HepG2 (cell line): Measurements from ENCODE around the gene SLC39A1. TPM values are rescaled to one million over a fixed set of nuclear protein-coding genes. Genes with fewer than 3 reads are reported as not detected.

Source experiments
- AGO2 ChIP-seq: fragments of 200-400 bp; formaldehyde crosslinking; optimal IDR thresholded peaks from 2 replicates; pipeline ENCODE3; 2017; ENCODE audit warnings: mild to moderate bottlenecking, low read depth, low read length, moderate library complexity
- DMTF1 ChIP-seq: sonication (generic); formaldehyde crosslinking; IDR thresholded peaks from 2 replicates; pipeline ENCODE4 v1.4.0; 2020; ENCODE audit warnings: mild to moderate bottlenecking, missing genetic modification reagents
- HNRNPUL1 ChIP-seq: fragments of 200-400 bp; formaldehyde crosslinking; IDR thresholded peaks from 2 replicates; pipeline ENCODE4 v1.6.1; 2017; ENCODE audit warnings: low read depth, mild to moderate bottlenecking, low read length, moderate library complexity
- MEIS1 ChIP-seq: sonication (generic); formaldehyde crosslinking; IDR thresholded peaks from 2 replicates; pipeline ENCODE4 v1.9.0; 2021; ENCODE audit warnings: mild to moderate bottlenecking, missing genetic modification reagents, moderate library complexity, borderline replicate concordance
- PHF20 ChIP-seq: sonication (generic); formaldehyde crosslinking; IDR thresholded peaks from 2 replicates; pipeline ENCODE4 v1.5.0; 2020; ENCODE audit warnings: mild to moderate bottlenecking, missing genetic modification reagents
- PREB ChIP-seq: sonication (generic); formaldehyde crosslinking; IDR thresholded peaks from 2 replicates; pipeline ENCODE4 v1.4.0; 2020; ENCODE audit warnings: missing genetic modification reagents
- RXRA ChIP-seq: sonication (generic); formaldehyde crosslinking; IDR thresholded peaks from 2 replicates; pipeline ENCODE4 v1.5.1; 2020; ENCODE audit warnings: missing genetic modification reagents
- ZBTB4 ChIP-seq: sonication (generic); formaldehyde crosslinking; IDR thresholded peaks from 2 replicates; pipeline ENCODE4 v1.4.0; 2020; ENCODE audit warnings: missing genetic modification reagents, mild to moderate bottlenecking, borderline replicate concordance
- ZNF124 ChIP-seq: sonication (generic); formaldehyde crosslinking; IDR thresholded peaks from 2 replicates; pipeline ENCODE4 v1.4.0; 2020; ENCODE audit warnings: missing genetic modification reagents
- ZNF143 ChIP-seq: sonication (generic); formaldehyde crosslinking; IDR thresholded peaks from 2 replicates; pipeline ENCODE4 v1.4.0; 2020; ENCODE audit warnings: missing genetic modification reagents
- ZNF3 ChIP-seq: IDR thresholded peaks from 2 replicates; pipeline ENCODE4 v1.7.0; 2017; ENCODE audit warnings: inconsistent platforms
- ZNF335 ChIP-seq: sonication (generic); formaldehyde crosslinking; IDR thresholded peaks from 2 replicates; pipeline ENCODE4 v1.4.0; 2020; ENCODE audit warnings: missing genetic modification reagents
- ZNF367 ChIP-seq: sonication (generic); formaldehyde crosslinking; IDR thresholded peaks from 2 replicates; pipeline ENCODE4 v1.4.0; 2020; ENCODE audit warnings: missing genetic modification reagents, borderline replicate concordance
- ZNF484 ChIP-seq: sonication (generic); formaldehyde crosslinking; IDR thresholded peaks from 2 replicates; pipeline ENCODE4 v1.5.1; 2020; ENCODE audit warnings: mild to moderate bottlenecking, low read depth, missing genetic modification reagents, borderline replicate concordance
- ZNF879 ChIP-seq: sonication (generic); formaldehyde crosslinking; IDR thresholded peaks from 2 replicates; pipeline ENCODE4 v1.8.1; 2023; ENCODE audit warnings: missing genetic modification reagents
- polyA plus RNA-seq, 8 experiments: library from polyadenylated mRNA; depleted of rRNA in 3 of 8; stranded (reverse) in 7 of 8; unstranded in 1 of 8; fragments of >200 nt; fragmentation: Illumina TruSeq in 4 of 8; extraction: Trizol in 4 of 8; gene quantifications; 2 replicates each; pipeline versions ENCODE4 v1.2.1 to v1.2.3, GENCODE V29; 2011 to 2016; ENCODE audit warnings: low read depth in 4 of 8, missing spikeins in 1 of 8, mixed read lengths in 1 of 8; ENCODE audit not compliant: insufficient read depth in 1 of 8
- total RNA-seq, 5 experiments: library from RNA; depleted of rRNA; stranded (reverse); fragments of >200 nt; fragmentation: Illumina TruSeq; extraction: Trizol; gene quantifications; 2 replicates each; pipeline ENCODE4 v1.2.3, GENCODE V29; 2016; ENCODE audit warnings: low read depth in 1 of 5
- TF ChIP-seq, protein P1 (sequence below): IDR thresholded peaks from 2 replicates; pipeline ENCODE4 v1.6.1; 2016
- TF ChIP-seq, protein P2 (sequence below): sonication (generic); formaldehyde crosslinking; IDR thresholded peaks from 2 replicates; pipeline ENCODE4 v1.5.1; 2020; ENCODE audit warnings: mild to moderate bottlenecking, moderate library complexity, missing genetic modification reagents

SLC39A1 gene
- total and polyA plus RNA-seq, 2 of the 13 experiments (the other 11 are each of a cell fraction or from before 2014, with no cell fraction given), result 71.2 to 78.4 TPM

DNA sequence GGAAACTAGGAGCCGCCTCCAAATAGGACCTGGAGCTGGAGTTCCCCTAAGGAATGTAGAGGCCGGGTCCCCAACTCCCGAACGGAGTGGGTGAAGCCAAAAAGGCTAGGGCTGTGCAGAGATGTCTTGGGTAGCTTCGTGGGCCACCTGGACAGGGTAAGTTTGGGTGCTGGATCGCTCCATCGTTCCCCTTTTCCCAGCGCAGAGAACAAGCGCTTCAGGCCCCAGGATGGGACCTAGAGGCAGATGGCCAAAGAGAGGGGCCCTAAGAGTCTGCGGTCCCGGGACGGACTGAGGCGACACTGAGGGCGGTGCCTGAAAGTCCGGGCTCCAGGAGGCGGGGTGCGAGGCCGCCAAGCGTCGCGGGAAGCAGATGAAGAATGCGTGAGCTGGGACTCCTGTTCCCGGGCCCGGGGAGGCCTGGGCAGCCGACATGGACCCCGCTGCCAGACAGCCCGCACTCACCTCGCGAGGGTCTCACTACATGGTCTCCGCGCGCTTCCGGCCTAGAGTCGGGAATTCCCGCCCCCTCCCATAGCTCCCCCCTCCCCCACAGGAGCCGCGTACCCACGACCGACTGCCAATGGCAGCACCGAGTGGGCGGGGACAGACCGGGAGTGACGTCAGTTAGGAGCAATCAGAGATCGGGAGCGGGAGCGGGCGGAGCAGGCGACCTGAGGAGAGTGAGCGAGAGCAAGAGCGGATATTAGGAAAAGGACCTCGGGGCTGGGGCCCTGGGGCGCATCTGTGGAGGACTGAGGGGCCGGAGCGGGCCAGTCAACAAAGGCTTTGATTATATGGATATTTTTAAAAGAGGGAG lies at the start of gene SLC39A1 (continued):
- no peak for TF ChIP-seq DMTF1 (CRISPR knock-in tag)
- TF ChIP-seq PHF20 (CRISPR knock-in tag), result peak; percentile 52
- TF ChIP-seq ZNF335 (CRISPR knock-in tag), result no peak
- no peak for TF ChIP-seq ZNF124
- TF ChIP-seq, protein P1, sequence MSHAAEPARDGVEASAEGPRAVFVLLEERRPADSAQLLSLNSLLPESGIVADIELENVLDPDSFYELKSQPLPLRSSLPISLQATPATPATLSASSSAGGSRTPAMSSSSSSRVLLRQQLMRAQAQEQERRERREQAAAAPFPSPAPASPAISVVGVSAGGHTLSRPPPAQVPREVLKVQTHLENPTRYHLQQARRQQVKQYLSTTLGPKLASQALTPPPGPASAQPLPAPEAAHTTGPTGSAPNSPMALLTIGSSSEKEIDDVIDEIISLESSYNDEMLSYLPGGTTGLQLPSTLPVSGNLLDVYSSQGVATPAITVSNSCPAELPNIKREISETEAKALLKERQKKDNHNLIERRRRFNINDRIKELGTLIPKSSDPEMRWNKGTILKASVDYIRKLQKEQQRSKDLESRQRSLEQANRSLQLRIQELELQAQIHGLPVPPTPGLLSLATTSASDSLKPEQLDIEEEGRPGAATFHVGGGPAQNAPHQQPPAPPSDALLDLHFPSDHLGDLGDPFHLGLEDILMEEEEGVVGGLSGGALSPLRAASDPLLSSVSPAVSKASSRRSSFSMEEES (CRISPR knock-in tag), result no peak
- no peak for TF ChIP-seq HNRNPUL1
- TF ChIP-seq ZNF484 (CRISPR knock-in tag), result no peak
- TF ChIP-seq, protein P2, sequence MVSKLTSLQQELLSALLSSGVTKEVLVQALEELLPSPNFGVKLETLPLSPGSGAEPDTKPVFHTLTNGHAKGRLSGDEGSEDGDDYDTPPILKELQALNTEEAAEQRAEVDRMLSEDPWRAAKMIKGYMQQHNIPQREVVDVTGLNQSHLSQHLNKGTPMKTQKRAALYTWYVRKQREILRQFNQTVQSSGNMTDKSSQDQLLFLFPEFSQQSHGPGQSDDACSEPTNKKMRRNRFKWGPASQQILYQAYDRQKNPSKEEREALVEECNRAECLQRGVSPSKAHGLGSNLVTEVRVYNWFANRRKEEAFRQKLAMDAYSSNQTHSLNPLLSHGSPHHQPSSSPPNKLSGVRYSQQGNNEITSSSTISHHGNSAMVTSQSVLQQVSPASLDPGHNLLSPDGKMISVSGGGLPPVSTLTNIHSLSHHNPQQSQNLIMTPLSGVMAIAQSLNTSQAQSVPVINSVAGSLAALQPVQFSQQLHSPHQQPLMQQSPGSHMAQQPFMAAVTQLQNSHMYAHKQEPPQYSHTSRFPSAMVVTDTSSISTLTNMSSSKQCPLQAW (CRISPR knock-in tag), result peak; percentile 65; the same call in 1 of the 2 replicates
- no peak for TF ChIP-seq ZBTB4 (CRISPR knock-in tag)
- TF ChIP-seq ZNF143 (CRISPR knock-in tag), result 0 out of 2 replicates have a peak, but pooled peaks have one; percentile 23
- TF ChIP-seq ZNF367, result no peak
- no peak for TF ChIP-seq RXRA
- TF ChIP-seq PREB (CRISPR knock-in tag), result 0 out of 2 replicates have a peak, but pooled peaks have one; percentile 54
- TF ChIP-seq ZNF3 (CRISPR knock-in tag), result no peak
- peak; percentile 46 for TF ChIP-seq AGO2
- no peak for TF ChIP-seq ZNF879 (CRISPR knock-in tag)
- TF ChIP-seq MEIS1, result no peak
